IPS-11a (cell line): ENCODE results near the gene NEDD4L.

Experiments
- H3K4me3 ChIP-seq: one replicate; pipeline ENCODE4 v1.5.1; 2013; ENCODE audit warnings: low read depth, low read length, control low read depth

Gene NEDD4L

DNA sequence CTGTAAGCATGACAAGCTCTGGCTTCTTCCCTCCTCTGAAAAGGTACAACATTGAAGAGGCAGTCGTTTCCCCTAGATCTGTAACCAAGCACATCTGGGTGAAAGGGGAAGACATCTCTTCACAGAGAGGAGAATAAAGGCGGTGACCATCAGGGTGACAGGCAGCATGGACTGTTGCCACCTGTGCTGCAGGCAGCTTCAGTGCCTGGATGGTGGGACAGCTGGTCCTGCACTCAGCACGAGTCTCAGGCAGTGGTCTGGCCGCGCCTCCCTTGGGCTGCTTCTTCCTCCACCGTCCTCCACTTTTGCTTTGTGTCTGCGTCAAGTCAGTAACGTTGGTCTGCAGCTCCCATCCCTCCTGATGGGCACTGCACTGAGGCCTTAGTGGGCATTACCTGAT lies 264.4 kb downstream of the NEDD4L start:
- H3K4me3 ChIP-seq: no peak overlapping the region

GRCh38 chr18:58309099-58309498 lies 265.1 kb downstream of the NEDD4L start:
- H3K4me3 ChIP-seq: no peak overlapping the region

DNA sequence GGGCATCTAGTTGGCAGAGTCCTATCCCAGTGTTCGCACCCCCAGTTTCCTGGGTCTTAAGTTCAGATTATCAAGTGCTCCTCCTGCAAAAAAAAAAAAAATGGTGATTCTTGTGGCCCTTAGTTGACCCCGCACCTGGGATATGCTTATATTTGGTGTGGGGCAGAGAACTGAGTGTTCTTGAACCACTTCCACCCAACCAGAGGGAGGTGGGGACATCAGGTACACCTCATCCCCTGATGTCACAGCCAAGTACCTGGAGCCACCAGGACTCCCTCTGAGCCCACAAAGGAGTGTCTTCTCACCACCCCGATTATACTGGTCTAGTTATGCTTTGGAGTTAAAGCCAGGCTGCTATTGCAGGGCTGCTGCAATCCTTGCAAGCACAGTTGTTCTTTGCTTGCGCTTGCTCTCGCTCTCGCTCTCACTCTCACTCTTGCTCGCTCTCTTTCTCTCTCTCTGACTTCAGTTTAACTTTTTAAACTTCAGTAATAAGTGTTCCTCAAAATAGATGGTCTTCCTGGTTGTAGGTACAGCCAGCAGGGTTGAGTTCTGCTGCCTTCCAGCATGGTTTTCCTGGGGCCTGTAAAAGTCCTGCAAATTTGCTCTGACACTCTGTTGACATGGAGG lies 265.7 kb downstream of the NEDD4L start:
- H3K4me3 ChIP-seq: no peak overlapping the region

GRCh38 chr18:58310517-58310916 lies 266.5 kb downstream of the NEDD4L start:
- no peak overlapping the region for H3K4me3 ChIP-seq

DNA sequence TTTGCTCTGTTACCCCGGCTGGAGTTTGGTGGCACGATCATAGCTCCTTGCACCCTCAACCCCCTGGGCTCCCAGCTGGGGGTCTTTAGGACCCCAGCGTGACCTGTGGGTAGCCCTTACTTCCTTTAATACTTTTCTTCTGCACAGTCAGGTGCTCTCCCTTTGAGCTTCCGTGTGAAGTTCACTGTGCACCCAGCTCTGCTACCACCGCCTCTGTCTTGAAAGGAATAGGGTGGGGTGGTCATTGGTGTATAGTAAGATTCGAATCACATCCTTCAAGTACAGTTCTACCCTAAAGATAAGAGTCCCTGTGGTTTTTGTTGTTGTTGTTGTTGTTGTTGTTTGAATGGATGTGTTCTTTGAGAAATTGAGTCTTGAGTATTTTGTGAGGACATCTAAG lies 267.4 kb downstream of the NEDD4L start:
- H3K4me3 ChIP-seq: no peak overlapping the region

DNA sequence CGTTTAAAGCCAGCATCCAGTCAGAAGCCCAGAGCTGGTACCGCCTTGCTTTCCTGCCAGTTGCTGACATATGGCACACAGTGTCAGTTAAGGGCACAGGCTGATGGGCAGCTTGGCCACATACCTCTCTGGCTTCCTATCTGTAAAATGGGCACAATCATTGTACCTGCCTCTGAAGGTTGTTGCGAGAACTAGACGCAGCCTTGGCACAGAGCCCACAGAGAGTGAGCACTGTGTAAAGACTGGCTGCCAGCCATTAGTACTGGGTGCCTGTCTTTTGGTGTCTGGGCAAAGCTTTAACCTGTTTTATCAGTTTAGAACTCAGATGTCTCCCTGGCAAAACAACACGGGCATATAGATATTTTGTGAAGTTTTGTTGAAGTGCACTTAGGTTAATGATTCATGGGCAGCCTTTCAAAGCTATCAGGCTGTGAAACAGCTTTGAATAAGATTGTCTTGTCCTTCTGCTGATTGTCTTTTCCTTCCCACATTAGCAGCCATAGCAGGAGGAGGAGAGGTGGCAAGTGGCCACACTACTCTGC lies 269.5 kb downstream of the NEDD4L start:
- H3K4me3 ChIP-seq: no peak overlapping the region

DNA sequence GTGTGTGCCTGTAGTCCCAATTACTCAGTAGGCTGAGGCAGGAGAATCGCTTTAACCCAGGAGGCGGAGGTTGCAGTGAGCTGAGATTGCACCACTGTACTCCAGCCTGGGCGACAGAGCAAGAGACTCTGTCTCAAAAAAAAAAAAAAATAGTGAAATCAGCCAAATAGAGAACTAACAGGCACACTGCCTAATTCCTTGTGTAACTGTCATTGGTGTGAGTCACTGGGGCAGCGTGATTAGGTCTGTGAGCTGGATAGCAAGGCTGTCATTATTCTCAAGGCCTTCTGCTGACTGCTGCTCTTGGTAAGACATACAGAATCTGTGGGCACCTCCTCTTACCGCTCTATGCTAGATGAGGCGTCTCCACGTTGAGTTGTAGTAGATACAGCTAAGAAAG lies 270.3 kb downstream of the NEDD4L start:
- no peak overlapping the region for H3K4me3 ChIP-seq

DNA sequence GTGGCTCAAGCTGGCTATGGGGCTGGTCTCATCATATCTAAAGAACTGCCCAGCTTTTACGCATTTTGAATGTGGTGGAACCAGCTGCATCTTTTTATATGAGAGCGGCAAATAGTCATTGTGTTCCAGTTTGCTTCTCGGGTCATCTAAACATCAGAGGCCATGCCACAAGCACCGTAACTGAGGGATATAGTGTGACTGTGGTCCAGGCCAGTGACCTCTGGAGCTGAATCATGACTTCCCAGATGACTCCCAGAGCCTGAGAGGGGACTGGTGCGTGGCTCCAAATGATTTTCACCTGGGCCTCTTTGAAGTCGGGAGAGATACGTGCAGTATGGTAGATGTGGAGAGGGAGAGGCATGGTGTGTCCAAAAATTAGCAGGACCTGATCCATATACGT lies 271.0 kb downstream of the NEDD4L start:
- no peak overlapping the region for H3K4me3 ChIP-seq

DNA sequence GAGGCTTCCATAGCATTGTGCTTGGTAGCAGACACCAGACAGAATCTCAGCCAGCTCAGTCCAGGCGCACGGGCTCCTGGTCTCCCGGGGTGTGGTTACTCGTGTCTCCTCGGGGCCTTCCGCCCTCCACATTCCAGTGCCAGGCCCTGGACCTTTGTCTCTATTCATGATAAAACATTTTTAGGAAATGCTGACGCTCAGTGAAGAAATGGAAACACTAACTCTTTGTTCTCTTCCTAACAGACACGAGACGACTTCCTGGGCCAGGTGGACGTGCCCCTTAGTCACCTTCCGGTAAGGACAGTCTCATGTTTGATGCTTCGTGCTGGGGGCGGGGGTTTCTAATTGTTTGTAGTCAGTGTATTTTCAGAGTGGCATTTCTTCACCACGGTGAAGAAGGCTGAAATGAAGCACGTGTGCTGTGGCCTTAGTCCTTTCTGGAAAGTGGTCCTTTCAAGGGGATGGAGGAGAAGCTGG lies 271.8 kb downstream of the NEDD4L start:
- no peak overlapping the region for H3K4me3 ChIP-seq

DNA sequence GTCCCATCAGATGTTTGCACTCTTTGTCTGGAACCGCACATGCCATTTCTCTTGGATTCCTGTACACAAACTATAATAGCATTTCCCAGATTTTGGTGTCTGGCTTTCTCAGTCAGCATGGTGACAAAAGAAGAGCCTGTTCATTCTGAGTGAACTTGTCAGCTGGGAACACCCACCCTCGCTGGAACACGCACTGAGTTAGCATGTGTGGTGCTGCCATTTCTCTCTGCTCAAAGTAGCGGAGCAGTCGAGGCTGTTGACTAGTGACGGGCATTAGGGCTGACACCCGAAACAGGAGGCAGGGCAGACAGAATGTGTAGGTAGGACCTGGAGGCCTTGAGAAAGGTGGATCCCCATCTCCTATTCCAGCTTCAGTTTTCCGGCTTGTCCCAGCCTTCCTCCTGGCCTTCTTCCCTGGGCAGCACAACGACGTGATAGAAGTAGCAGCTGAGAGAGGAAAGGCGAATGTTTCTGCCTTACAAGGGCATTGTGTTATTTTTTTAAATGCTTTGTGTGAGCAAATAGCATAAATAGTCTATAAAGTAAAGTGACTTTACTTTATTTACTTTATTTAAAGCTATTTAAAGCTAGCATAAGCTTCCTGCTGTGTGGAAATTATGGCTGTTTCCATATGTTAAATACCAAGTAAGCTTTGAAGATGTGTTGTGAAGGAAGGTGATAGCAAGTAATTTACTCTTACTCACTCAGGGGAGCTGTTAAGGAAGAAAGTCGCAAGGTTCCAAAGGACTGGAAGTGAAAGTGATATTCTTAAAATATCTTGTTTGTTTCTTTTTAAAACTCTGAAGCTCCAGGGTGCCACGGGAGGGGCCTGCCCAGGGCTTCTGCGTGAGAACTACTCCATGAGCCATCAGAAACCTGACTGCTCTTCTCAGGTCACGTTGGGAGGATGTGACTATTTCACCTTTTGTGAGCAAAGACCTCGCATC lies 272.6 kb downstream of the NEDD4L start:
- no peak overlapping the region for H3K4me3 ChIP-seq

- H3K4me3 ChIP-seq: no peak overlapping the region
Measured at GRCh38 chr18:58319719-58320118, 275.7 kb downstream of the NEDD4L start.

- H3K4me3 ChIP-seq: no peak overlapping the region
Measured at GRCh38 chr18:58320907-58321561, 277.0 kb downstream of the NEDD4L start.

- no peak overlapping the region for H3K4me3 ChIP-seq
Measured at GRCh38 chr18:58321986-58322385, 278.0 kb downstream of the NEDD4L start.

DNA sequence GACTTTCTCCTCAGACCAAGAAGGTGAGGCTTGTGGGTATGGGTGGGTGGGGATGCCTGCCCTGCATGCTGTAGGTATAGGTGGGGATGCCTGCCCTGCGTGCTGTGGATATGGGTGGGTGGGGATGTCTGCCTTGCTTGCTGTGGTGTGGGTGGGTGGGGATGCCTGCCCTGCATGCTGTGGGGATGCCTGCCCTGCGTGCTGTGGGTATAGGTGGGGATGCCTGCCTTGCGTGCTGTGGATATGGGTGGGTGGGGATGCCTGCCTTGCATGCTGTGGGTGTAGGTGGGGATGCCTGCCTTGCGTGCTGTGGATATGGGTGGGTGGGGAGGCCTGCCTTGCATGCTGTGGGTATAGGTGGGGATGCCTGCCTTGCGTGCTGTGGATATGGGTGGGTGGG lies 278.4 kb downstream of the NEDD4L start:
- no peak overlapping the region for H3K4me3 ChIP-seq

DNA sequence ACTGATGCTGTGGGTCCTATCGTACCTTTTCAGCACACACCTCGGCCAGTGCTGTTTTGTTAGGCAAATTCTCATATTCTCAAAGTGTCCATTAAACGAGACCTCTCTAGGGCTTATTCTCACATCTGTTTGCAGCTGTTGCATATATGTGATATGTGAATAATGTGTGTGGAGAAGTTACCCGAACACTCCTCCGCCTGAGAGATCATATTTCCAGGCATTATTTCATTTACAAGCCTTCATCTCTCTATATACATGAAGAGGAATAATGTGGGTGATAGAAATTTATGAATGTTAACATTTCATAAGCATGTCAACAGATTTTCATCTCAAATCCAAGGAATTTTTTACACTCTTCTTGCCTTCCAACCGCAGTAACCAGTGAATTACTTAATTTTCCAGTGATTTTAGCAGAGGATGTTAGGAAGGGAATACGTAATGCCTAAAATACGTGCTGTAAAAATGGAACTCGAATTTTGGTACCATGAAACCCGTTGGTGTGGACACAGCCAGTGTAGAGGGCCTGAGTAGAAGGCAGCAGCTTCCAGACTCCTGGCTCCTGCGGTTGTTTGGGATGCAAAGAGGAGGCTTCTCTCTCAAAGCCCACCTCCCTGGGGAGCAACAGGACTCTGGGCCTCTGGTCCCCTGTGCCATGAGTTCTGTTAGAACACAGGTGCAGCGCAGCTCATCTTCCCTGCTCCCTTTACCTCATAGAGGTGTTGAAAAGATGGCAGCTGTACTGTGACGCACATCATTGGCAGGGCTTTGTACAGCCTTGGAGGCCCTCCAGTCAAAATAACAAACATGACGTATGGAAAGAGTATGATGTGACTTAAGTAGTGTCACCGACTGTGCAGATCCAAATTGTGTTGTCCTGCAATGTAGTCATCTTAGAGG lies 280.1 kb downstream of the NEDD4L start:
- no peak overlapping the region for H3K4me3 ChIP-seq

- no peak overlapping the region for H3K4me3 ChIP-seq
Measured at GRCh38 chr18:58324824-58325480, 280.9 kb downstream of the NEDD4L start.

GRCh38 chr18:58325494-58325893 lies 281.5 kb downstream of the NEDD4L start:
- H3K4me3 ChIP-seq: no peak overlapping the region

DNA sequence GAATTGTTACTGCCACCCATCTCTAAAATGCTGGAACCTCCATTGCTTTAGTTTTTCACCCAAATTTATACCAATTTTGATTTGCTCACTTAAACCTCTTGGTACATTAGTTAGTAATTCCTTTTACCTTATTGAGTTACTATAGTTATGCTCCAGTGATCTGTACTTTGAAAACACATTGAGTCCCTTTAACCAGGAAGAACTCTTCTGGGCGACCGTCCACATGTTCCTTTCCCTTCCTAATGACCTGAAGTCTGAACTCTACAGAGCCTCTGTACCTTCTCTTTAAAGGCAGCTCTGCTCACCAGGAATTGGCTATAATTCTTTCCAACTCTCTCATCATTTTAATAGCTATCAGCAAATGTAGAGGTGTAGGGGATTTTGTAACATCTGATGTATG lies 290.0 kb downstream of the NEDD4L start:
- H3K4me3 ChIP-seq: no peak overlapping the region

DNA sequence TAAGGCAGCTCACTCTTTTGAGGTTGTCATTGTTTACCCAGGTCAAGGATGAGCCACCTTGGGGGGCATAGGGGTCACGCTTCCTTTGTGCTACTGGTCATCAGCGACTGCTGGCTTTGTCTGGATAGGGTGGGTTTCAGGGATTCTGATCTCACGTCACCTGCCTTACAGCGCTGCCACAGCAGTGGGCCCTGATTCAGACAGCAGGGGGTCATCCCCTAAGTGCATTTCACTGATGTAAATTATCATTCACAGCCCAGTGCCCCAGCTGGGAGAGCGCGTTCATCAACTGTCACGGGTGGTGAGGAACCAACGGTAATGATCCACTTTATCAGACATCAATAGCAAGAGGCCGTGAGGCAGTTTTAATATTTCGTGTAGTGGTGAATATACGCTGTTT lies 291.2 kb downstream of the NEDD4L start:
- H3K4me3 ChIP-seq: no peak overlapping the region

DNA sequence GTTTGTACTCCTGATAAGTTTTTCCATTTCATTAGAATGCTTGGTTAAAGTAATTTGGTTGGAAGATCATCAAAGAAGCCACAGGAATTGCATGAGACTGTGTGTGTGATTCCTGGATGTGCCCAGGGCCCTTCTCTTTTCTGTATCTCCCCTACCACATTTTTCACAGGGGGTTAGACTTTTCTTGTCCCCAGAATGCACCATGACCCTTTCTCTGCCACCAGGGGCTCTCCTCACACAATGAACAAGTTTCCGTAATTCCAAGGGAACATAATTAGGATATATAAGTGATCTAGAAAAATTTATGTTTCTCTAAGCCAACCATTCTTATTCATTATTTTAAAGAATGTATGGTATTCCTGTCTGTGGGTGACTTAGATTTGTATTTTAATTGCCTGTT lies 291.8 kb downstream of the NEDD4L start:
- no peak overlapping the region for H3K4me3 ChIP-seq
